Upper lobe of left lung (tissue), 4 donors: ENCODE data around the gene THAP5.

Source experiments
- POLR2A ChIP-seq, 4 donors: fragments of 450-650 bp; IDR thresholded peaks; one replicate each; pipeline ENCODE4 v1.5.1; 2016 to 2017; ENCODE audit warnings: antibody characterized with exemption in 4 of 4, mild to moderate bottlenecking in 2 of 4
- POLR2AphosphoS5 ChIP-seq, 2 donors: sonication (generic); formaldehyde crosslinking; IDR thresholded peaks; one replicate each; pipeline ENCODE4 v1.5.1; 2017; ENCODE audit warnings: antibody characterized with exemption in 2 of 2

- TF ChIP-seq POLR2A (IDR thresholded peaks at IDR 0.05), result no peak
- TF ChIP-seq POLR2AphosphoS5 (IDR thresholded peaks at IDR 0.05), result no peak
Observed at GRCh38 chr7:108586274-108586710, 16.8 kb upstream of the THAP5 start.
